ENCODE measurements around the gene ZNF385A. TPM values are rescaled to one million over a fixed set of nuclear protein-coding genes. Genes with fewer than 3 reads are reported as not detected.

The ZNF385A gene
- total RNA-seq, 1 experiment from 2014 or later = 5.9 TPM

DNA sequence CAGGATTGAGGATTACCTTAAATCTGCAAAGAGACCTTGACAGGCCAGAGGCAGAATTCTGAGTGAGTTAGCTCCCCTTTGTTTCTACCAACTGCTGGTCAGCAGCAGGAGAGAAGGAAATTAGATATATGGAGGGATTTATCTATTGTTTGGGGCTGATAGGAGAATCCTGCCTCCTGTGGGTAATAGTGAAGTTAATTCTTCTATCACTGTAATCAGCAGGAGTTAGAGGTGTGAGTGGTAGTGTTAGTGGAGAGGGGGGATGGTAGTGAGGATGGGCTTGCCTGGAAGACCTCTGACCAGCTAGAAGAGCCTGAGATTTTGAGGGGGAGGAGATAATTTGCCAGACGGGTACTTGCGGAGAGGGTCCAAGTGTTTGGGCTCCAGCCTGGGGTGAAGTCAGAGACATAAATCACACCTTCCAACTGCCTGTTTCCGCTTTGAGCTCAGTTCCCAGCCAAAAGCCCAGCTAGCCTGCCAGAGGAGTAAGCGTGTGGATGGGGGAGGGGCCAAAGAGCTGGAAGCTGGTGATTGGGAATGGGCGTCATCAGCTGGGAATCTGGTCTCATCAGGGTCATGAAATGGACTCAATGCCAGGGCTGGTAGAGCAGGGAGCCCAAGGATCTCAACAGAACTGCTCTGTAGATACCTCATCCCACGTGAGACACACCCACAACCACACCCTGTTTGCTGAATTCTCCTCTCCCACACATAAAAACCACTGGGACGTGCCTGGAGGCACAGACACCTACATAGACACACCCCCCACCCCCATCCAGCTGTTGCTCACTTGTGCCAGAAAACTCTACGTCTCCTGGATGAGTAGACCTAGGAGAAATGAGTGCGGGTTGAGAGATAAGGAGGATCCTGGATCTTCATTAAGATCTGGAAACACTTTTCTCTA, 47.6 kb upstream of the ZNF385A start:
- DNase-seq (ENCODE audit: low read depth, low spot score) = no peak
- H3K27me3 ChIP-seq (ENCODE audit: control insufficient read depth, insufficient read depth, low read length) = no peaks in the 10 kb centered on the region; the same call in 1 of the 2 replicates
- no TSS peak for BruUV-seq (replicated peaks)
- peaks cover 3% of the 10 kb centered on the region; the same call in 1 of the 2 replicates for H3K4me1 ChIP-seq (ENCODE audit: control insufficient read depth, insufficient read depth, low read length)
- H3K9me3 ChIP-seq (ENCODE audit: control insufficient read depth, insufficient read depth, low read depth, low read length) = no peaks in the 10 kb centered on the region
- ChIA-PET POLR2A (interaction anchor here (0.7 kb wide), 1 partner anchor 13 kb away, joined by 3 read pairs; no protein-coding TSS in a partner anchor), CTCF (interaction anchor here (1.3 kb wide), 2 partner anchors 33 kb away, joined by 3 to 7 read pairs; no protein-coding TSS in a partner anchor)
- intact Hi-C loops (cut with micrococcal nuclease; ENCODE audit: unreplicated experiment) (no loop called here), in situ Hi-C loops (cut with HindIII; ENCODE audit: low pct_unique_long_range_greater_than_20kb, low sequenced_read_pairs) (no loop called here)
- no peaks in the 10 kb centered on the region for H3K36me3 ChIP-seq (ENCODE audit: control insufficient read depth, insufficient read depth, low read length)
- ATAC-seq = no peak
- TF ChIP-seq POLR2AphosphoS5 (IDR thresholded peaks at IDR 0.05; ENCODE audit: low read depth, low read length) = no peak
- no peak for TF ChIP-seq SIN3A (IDR thresholded peaks at IDR 0.05; ENCODE audit: borderline replicate concordance, insufficient read depth, low read depth, low read length)
- no peak for TF ChIP-seq TCF7L2 (IDR thresholded peaks at IDR 0.05; ENCODE audit: low read depth, low read length)
- TF ChIP-seq, protein P1, sequence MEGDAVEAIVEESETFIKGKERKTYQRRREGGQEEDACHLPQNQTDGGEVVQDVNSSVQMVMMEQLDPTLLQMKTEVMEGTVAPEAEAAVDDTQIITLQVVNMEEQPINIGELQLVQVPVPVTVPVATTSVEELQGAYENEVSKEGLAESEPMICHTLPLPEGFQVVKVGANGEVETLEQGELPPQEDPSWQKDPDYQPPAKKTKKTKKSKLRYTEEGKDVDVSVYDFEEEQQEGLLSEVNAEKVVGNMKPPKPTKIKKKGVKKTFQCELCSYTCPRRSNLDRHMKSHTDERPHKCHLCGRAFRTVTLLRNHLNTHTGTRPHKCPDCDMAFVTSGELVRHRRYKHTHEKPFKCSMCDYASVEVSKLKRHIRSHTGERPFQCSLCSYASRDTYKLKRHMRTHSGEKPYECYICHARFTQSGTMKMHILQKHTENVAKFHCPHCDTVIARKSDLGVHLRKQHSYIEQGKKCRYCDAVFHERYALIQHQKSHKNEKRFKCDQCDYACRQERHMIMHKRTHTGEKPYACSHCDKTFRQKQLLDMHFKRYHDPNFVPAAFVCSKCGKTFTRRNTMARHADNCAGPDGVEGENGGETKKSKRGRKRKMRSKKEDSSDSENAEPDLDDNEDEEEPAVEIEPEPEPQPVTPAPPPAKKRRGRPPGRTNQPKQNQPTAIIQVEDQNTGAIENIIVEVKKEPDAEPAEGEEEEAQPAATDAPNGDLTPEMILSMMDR (IDR thresholded peaks at IDR 0.05) = no peak
- TF ChIP-seq, protein P2, sequence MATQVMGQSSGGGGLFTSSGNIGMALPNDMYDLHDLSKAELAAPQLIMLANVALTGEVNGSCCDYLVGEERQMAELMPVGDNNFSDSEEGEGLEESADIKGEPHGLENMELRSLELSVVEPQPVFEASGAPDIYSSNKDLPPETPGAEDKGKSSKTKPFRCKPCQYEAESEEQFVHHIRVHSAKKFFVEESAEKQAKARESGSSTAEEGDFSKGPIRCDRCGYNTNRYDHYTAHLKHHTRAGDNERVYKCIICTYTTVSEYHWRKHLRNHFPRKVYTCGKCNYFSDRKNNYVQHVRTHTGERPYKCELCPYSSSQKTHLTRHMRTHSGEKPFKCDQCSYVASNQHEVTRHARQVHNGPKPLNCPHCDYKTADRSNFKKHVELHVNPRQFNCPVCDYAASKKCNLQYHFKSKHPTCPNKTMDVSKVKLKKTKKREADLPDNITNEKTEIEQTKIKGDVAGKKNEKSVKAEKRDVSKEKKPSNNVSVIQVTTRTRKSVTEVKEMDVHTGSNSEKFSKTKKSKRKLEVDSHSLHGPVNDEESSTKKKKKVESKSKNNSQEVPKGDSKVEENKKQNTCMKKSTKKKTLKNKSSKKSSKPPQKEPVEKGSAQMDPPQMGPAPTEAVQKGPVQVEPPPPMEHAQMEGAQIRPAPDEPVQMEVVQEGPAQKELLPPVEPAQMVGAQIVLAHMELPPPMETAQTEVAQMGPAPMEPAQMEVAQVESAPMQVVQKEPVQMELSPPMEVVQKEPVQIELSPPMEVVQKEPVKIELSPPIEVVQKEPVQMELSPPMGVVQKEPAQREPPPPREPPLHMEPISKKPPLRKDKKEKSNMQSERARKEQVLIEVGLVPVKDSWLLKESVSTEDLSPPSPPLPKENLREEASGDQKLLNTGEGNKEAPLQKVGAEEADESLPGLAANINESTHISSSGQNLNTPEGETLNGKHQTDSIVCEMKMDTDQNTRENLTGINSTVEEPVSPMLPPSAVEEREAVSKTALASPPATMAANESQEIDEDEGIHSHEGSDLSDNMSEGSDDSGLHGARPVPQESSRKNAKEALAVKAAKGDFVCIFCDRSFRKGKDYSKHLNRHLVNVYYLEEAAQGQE (IDR thresholded peaks at IDR 0.05; ENCODE audit: insufficient read depth in 1 of 2, low read depth in 2 of 2, low read length in 1 of 2) = no peak
- no peak overlapping the region for H3K27ac ChIP-seq (ENCODE audit: low read length)
- H3K4me3 ChIP-seq (ENCODE audit: low read depth in 2 of 2, low read length in 2 of 2) = no peak overlapping the region

DNA sequence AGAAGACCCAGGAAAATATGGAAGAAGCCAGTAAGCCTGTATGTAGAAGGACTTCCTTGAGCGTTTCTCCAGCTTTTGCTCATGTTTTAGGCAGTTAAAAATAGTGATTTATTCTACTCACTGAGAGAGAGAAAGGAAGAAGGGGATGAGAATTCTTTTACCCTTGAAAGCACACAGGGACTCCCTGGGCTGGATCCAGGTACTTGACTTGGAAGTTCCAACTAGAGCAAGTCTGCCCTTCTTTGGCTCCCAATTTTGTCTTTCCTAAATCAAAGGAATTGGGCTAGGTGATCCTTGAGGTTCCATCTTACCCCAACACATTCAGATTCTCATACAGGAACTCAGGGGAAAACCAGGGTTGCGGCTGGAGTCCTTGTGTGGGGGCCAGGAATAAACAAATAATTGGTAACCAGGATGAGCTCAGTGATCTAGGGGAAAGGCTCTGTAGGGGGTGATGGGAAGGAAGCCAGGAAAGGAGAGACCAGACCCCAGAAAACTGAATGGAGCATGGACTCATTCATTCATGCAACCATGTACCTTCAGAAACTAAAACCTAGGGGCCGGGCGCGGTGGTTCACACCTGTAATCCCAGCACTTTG, 46.0 kb upstream of the ZNF385A start:
- no peaks in the 10 kb centered on the region for H3K9me3 ChIP-seq (ENCODE audit: control insufficient read depth, insufficient read depth, low read depth, low read length)
- in situ Hi-C loops (cut with HindIII; ENCODE audit: low pct_unique_long_range_greater_than_20kb, low sequenced_read_pairs) (no loop called here), intact Hi-C loops (cut with micrococcal nuclease; ENCODE audit: unreplicated experiment) (no loop called here)
- CTCF ChIA-PET = interaction anchor here (0.5 to 1.5 kb wide), 4 partner anchors 9 to 1474 kb away, joined by 3 to 7 read pairs (median 4); no protein-coding TSS in a partner anchor
- POLR2A ChIA-PET = no interaction called here
- H3K4me3 ChIP-seq (ENCODE audit: low read depth in 2 of 2, low read length in 2 of 2) = no peak overlapping the region
- H3K36me3 ChIP-seq (ENCODE audit: control insufficient read depth, insufficient read depth, low read length) = no peaks in the 10 kb centered on the region
- peaks cover 3% of the 10 kb centered on the region; the same call in 1 of the 2 replicates for H3K4me1 ChIP-seq (ENCODE audit: control insufficient read depth, insufficient read depth, low read length)
- ATAC-seq (no peak), DNase-seq (ENCODE audit: low read depth, low spot score) (no peak)
- H3K27ac ChIP-seq (ENCODE audit: low read length) = no peak overlapping the region
- H3K27me3 ChIP-seq (ENCODE audit: control insufficient read depth, insufficient read depth, low read length) = no peaks in the 10 kb centered on the region; the same call in 1 of the 2 replicates
- BruUV-seq (replicated peaks) = no TSS peak
- TF ChIP-seq, protein P2 (IDR thresholded peaks at IDR 0.05; ENCODE audit: insufficient read depth in 1 of 2, low read depth in 2 of 2, low read length in 1 of 2) = no peak
- TF ChIP-seq, protein P1 (IDR thresholded peaks at IDR 0.05) = no peak
- no peak for TF ChIP-seq POLR2AphosphoS5 (IDR thresholded peaks at IDR 0.05; ENCODE audit: low read depth, low read length)
- no peak for TF ChIP-seq SIN3A (IDR thresholded peaks at IDR 0.05; ENCODE audit: borderline replicate concordance, insufficient read depth, low read depth, low read length)
- TF ChIP-seq TCF7L2 (IDR thresholded peaks at IDR 0.05; ENCODE audit: low read depth, low read length) = no peak

Measured in Panc1 (cell line).